ENCODE results near the gene UXT. TPM values are rescaled to one million over a fixed set of nuclear protein-coding genes. Genes with fewer than 3 reads are reported as not detected.

UXT gene
- total and polyA plus RNA-seq, 2 of the 13 experiments (the other 11 are each of a cell fraction or from before 2014, with no cell fraction given) = 107 to 123 TPM

DNA sequence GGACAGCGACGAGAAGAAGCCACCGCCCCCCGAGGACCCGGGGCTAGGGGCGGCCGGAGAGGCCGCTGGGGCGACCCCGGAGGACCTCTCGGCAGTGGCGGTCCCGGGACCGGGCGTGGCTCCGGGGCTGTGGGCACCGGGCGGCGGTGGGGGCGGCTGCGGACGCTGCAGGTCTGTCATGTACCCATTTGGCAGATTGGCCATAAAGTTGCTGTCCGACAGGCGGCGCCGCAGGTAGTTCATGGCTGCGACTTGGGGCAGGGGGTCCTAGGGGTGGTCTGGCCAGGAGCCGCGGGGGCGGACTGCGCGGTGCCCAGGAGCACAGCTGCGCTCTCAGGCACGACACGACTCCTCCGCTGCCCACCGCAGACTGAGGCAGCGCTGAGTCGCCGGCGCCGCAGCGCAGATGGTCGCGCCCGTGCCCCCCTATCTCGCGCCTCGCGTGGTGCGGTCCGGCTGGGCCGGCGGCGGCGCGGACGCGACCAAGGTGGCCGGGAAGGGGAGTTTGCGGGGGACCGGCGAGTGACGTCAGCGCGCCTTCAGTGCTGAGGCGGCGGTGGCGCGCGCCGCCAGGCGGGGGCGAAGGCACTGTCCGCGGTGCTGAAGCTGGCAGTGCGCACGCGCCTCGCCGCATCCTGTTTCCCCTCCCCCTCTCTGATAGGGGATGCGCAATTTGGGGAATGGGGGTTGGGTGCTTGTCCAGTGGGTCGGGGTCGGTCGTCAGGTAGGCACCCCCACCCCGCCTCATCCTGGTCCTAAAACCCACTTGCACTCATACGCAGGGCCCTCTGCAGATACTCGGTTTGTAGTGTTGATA is 39.3 kb downstream of the UXT start, which contains the start of gene SYN1 (continued):
- TF ChIP-seq, protein P1, sequence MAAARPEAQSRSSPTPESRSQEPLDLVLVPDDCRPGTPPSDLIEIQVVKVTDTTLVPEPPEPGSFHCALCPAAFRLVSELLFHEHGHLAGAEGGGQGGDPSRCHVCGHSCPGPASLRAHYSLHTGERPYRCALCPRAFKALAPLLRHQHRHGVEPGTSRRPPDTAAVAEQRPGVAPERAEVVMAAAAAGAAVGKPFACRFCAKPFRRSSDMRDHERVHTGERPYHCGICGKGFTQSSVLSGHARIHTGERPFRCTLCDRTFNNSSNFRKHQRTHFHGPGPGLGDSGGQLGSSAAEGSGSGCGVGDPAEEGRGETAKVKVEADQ (CRISPR knock-in tag; IDR thresholded peaks at IDR 0.05; ENCODE audit: borderline replicate concordance) = no peak
- TF ChIP-seq CEBPG (CRISPR knock-in tag; IDR thresholded peaks at IDR 0.05) = no peak
- TF ChIP-seq MAFF (IDR thresholded peaks at IDR 0.05; ENCODE audit: low read depth, low read length) = no peak
- TF ChIP-seq ZNF782 (CRISPR knock-in tag; IDR thresholded peaks at IDR 0.05; ENCODE audit: borderline replicate concordance) = 0 out of 2 replicates have a peak, but pooled peaks have one; percentile 35
- TF ChIP-seq, protein P2, sequence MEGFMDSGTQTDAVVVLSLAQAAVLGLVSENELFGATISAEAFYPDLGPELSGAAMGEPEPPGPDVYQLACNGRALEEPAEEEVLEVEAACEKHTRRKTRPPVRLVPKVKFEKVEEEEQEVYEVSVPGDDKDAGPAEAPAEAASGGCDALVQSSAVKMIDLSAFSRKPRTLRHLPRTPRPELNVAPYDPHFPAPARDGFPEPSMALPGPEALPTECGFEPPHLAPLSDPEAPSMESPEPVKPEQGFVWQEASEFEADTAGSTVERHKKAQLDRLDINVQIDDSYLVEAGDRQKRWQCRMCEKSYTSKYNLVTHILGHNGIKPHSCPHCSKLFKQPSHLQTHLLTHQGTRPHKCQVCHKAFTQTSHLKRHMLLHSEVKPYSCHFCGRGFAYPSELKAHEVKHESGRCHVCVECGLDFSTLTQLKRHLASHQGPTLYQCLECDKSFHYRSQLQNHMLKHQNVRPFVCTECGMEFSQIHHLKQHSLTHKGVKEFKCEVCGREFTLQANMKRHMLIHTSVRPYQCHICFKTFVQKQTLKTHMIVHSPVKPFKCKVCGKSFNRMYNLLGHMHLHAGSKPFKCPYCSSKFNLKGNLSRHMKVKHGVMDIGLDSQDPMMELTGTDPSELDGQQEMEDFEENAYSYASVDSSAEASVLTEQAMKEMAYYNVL (CRISPR knock-in tag; IDR thresholded peaks at IDR 0.05; ENCODE audit: borderline replicate concordance) = no peak
- TF ChIP-seq ZNF468 (CRISPR knock-in tag; IDR thresholded peaks at IDR 0.05) = no peak
- TF ChIP-seq, protein P3, sequence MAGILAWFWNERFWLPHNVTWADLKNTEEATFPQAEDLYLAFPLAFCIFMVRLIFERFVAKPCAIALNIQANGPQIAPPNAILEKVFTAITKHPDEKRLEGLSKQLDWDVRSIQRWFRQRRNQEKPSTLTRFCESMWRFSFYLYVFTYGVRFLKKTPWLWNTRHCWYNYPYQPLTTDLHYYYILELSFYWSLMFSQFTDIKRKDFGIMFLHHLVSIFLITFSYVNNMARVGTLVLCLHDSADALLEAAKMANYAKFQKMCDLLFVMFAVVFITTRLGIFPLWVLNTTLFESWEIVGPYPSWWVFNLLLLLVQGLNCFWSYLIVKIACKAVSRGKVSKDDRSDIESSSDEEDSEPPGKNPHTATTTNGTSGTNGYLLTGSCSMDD (CRISPR knock-in tag; IDR thresholded peaks at IDR 0.05) = no peak
- TF ChIP-seq KLF12 (CRISPR knock-in tag; IDR thresholded peaks at IDR 0.05; ENCODE audit: borderline replicate concordance) = no peak
- TF ChIP-seq REXO4 (CRISPR knock-in tag; IDR thresholded peaks at IDR 0.05; ENCODE audit: borderline replicate concordance) = no peak
- no peak for TF ChIP-seq ZNF644 (CRISPR knock-in tag; IDR thresholded peaks at IDR 0.05; ENCODE audit: low read depth)
- TF ChIP-seq TCF12 (IDR thresholded peaks at IDR 0.05) = no peak
- TF ChIP-seq TCF12 (CRISPR knock-in tag; IDR thresholded peaks at IDR 0.05) = no peak
- TF ChIP-seq SAP130 (CRISPR knock-in tag; IDR thresholded peaks at IDR 0.05; ENCODE audit: low read depth) = peak; percentile 63
- TF ChIP-seq, protein P4, sequence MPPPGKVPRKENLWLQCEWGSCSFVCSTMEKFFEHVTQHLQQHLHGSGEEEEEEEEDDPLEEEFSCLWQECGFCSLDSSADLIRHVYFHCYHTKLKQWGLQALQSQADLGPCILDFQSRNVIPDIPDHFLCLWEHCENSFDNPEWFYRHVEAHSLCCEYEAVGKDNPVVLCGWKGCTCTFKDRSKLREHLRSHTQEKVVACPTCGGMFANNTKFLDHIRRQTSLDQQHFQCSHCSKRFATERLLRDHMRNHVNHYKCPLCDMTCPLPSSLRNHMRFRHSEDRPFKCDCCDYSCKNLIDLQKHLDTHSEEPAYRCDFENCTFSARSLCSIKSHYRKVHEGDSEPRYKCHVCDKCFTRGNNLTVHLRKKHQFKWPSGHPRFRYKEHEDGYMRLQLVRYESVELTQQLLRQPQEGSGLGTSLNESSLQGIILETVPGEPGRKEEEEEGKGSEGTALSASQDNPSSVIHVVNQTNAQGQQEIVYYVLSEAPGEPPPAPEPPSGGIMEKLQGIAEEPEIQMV (CRISPR knock-in tag; IDR thresholded peaks at IDR 0.05; ENCODE audit: low read depth) = no peak
- no peak for TF ChIP-seq SNRNP70 (IDR thresholded peaks at IDR 0.05; ENCODE audit: low read depth, low read length)
- no peak for TF ChIP-seq MAFG (CRISPR knock-in tag; IDR thresholded peaks at IDR 0.05)
- TF ChIP-seq, protein P5, sequence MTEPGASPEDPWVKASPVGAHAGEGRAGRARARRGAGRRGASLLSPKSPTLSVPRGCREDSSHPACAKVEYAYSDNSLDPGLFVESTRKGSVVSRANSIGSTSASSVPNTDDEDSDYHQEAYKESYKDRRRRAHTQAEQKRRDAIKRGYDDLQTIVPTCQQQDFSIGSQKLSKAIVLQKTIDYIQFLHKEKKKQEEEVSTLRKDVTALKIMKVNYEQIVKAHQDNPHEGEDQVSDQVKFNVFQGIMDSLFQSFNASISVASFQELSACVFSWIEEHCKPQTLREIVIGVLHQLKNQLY (CRISPR knock-in tag; IDR thresholded peaks at IDR 0.05) = no peak
- TF ChIP-seq, protein P6, sequence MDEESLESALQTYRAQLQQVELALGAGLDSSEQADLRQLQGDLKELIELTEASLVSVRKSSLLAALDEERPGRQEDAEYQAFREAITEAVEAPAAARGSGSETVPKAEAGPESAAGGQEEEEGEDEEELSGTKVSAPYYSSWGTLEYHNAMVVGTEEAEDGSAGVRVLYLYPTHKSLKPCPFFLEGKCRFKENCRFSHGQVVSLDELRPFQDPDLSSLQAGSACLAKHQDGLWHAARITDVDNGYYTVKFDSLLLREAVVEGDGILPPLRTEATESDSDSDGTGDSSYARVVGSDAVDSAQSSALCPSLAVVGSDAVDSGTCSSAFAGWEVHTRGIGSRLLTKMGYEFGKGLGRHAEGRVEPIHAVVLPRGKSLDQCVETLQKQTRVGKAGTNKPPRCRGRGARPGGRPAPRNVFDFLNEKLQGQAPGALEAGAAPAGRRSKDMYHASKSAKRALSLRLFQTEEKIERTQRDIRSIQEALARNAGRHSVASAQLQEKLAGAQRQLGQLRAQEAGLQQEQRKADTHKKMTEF (CRISPR knock-in tag; IDR thresholded peaks at IDR 0.05) = peak; percentile 43; the same call in 1 of the 2 replicates
- TF ChIP-seq, protein P7, sequence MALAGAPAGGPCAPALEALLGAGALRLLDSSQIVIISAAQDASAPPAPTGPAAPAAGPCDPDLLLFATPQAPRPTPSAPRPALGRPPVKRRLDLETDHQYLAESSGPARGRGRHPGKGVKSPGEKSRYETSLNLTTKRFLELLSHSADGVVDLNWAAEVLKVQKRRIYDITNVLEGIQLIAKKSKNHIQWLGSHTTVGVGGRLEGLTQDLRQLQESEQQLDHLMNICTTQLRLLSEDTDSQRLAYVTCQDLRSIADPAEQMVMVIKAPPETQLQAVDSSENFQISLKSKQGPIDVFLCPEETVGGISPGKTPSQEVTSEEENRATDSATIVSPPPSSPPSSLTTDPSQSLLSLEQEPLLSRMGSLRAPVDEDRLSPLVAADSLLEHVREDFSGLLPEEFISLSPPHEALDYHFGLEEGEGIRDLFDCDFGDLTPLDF (CRISPR knock-in tag; IDR thresholded peaks at IDR 0.05) = no peak
- TF ChIP-seq ZNF136 (CRISPR knock-in tag; IDR thresholded peaks at IDR 0.05; ENCODE audit: low read depth) = no peak
- no peak for TF ChIP-seq AGO1 (IDR thresholded peaks at IDR 0.05; ENCODE audit: low read depth, low read length, poor library complexity, severe bottlenecking)
